MG63 (cell line): Measurements from ENCODE around the gene DEFB132. TPM values are rescaled to one million over a fixed set of nuclear protein-coding genes. Genes with fewer than 3 reads are reported as not detected.
A peak's percentile ranks its signal among the peaks of the same experiment; 100 is the strongest.

Experiments
- DNase-seq: peaks from one replicate; pipeline ENCODE4 v3.0.0-alpha.2; 2020
- H3K27me3 ChIP-seq: fragments of 250-450 bp; sonication (Bioruptor Pico); 2 replicates; pipeline ENCODE4 v1.5.1; 2020; ENCODE audit warnings: mild to moderate bottlenecking, moderate library complexity
- H3K36me3 ChIP-seq: fragments of 250-450 bp; sonication (Bioruptor Pico); 2 replicates; pipeline ENCODE4 v1.5.1; 2020; ENCODE audit warnings: mild to moderate bottlenecking, moderate library complexity
- H3K4me3 ChIP-seq: fragments of 250-450 bp; sonication (Bioruptor Pico); 2 replicates; pipeline ENCODE4 v1.5.1; 2020; ENCODE audit warnings: mild to moderate bottlenecking, moderate library complexity
- H3K9me3 ChIP-seq: fragments of 250-450 bp; sonication (Bioruptor Pico); 2 replicates; pipeline ENCODE4 v1.5.1; 2020; ENCODE audit warnings: mild to moderate bottlenecking, moderate library complexity
- total RNA-seq: library from RNA; depleted of rRNA; stranded (reverse); fragments of >200 nt; shearing (Covaris generic); gene quantifications from 2 replicates; pipeline ENCODE4 v1.2.3, GENCODE V29; 2014; ENCODE audit warnings: low replicate concordance

Gene DEFB132
- total RNA-seq, 1 experiment from 2014 or later: not detected

DNA sequence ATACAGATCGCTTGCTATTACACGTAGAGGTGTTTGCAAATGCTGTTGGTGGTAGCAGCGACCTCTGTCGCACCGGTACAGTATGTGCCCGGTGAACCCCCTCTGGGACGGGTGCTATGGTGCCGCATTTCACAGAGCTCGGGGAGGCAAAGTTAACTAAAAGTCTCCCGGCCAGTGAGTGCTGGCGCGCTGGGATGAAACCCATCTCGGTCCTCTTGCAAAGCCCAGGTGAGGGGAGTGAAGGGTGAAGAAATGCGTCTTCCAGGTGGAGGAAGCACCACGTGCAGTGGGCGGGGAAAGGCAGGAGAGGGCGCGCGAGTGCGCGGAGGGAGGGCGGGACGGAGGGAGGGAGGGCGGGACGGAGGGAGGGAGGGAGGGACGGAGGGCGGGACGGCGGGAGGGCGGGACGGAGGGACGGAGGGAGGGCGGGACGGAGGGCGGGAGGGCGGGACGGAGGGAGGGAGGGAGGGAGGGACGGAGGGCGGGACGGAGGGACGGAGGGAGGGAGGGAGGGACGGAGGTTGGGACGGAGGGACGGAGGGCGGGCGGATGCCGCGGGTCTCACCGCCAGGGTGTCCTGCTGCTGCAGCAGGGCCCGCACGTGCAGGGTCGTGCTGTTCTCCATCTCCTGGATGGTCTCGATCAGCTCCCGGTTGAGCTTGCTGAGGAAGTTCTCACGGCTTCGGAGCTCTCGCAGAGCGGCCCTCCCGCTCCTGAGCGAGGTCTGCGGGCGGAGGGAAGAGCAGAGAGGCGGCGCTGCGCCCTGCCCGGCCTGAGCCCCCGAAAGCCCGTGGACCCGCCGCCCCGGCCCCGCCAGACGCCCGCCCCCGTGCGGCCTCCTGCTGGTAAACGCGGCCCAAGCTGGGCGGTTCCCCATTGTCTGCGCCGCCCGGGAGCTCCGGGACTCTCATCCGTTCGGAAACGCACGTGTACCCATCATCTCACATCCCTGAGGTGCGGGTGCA is 21.4 kb downstream of the DEFB132 start:
- no peak overlapping the region for H3K4me3 ChIP-seq

GRCh38 chr20:284172-284571 is 26.6 kb downstream of the DEFB132 start:
- no peak overlapping the region for H3K4me3 ChIP-seq
- H3K36me3 ChIP-seq: no peaks in the 10 kb centered on the region
- no peaks in the 10 kb centered on the region for H3K27me3 ChIP-seq
- no peaks in the 10 kb centered on the region for H3K9me3 ChIP-seq
- DNase-seq: no peak

More for the DNA sequence above, 21.4 kb downstream of the DEFB132 start:
- DNase-seq: no peak
- H3K9me3 ChIP-seq: no peaks in the 10 kb centered on the region
- H3K36me3 ChIP-seq: no peaks in the 10 kb centered on the region
- H3K27me3 ChIP-seq: no peaks in the 10 kb centered on the region

- Histone ChIP-seq H3K9me3 (no peaks in the 10 kb centered on the region), H3K27me3 (no peaks in the 10 kb centered on the region), H3K36me3 (no peaks in the 10 kb centered on the region), H3K4me3 (no peak overlapping the region)
- no peak for DNase-seq
These were observed 29.0 kb downstream of the DEFB132 start for GRCh38 chr20:286508-286907.

DNA sequence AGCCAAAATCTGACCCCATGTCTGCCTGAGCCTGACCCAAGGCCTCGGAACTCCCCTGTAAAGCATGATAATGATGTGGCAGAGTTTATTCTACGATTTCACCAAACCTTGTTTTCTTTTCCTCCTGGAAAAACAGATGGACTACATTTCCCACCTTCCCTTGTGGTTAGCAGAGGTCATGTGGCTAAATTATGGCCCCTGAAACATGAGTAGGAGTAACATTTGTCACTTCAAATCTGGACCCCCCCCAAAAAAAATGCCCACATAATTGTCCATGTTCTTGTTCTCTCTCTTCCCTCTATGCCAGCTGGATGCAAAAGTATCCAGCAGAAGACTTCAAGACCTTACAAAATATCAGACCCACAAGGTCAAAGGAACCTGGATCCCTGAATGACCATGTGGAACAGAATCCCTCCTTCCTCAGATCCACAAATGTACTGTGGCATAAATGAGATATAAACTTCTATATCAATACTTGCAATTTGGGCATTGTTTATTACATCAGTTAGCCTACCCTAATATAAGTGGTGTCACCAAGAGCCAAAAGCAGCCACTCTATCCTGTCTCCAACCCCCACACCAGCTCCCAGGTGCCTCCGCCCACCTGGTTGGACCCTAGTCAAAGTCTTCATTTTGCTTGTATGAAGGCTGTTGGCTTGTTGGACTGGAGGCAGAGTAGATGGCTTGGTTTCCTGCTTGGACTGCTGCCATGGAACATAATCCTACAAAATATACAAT is 31.6 kb downstream of the DEFB132 start:
- no peak overlapping the region for H3K4me3 ChIP-seq
- H3K27me3 ChIP-seq: no peaks in the 10 kb centered on the region
- no peak for DNase-seq

GRCh38 chr20:289693-290083 is 32.2 kb downstream of the DEFB132 start:
- no peaks in the 10 kb centered on the region for H3K36me3 ChIP-seq
- no peaks in the 10 kb centered on the region for H3K9me3 ChIP-seq
- no peak for DNase-seq
- H3K27me3 ChIP-seq: no peaks in the 10 kb centered on the region
- peak overlapping the region; percentile 62 for H3K4me3 ChIP-seq

More for the DNA sequence above, 31.6 kb downstream of the DEFB132 start:
- H3K9me3 ChIP-seq: no peaks in the 10 kb centered on the region
- H3K36me3 ChIP-seq: no peaks in the 10 kb centered on the region

- no peaks in the 10 kb centered on the region for H3K36me3 ChIP-seq
- DNase-seq: peak; percentile 88
- peak within 1 kb of the TSS; percentile 62 for H3K4me3 ChIP-seq
- H3K9me3 ChIP-seq: no peaks in the 10 kb centered on the region
- no peaks in the 10 kb centered on the region for H3K27me3 ChIP-seq
These were observed 32.7 kb downstream of the DEFB132 start, which contains the start of gene C20orf96 for GRCh38 chr20:290084-290831. TSS of gene C20orf96 (minus strand) at chr20:290750. CDS start at chr20:290610, 140 bp downstream.

DNA sequence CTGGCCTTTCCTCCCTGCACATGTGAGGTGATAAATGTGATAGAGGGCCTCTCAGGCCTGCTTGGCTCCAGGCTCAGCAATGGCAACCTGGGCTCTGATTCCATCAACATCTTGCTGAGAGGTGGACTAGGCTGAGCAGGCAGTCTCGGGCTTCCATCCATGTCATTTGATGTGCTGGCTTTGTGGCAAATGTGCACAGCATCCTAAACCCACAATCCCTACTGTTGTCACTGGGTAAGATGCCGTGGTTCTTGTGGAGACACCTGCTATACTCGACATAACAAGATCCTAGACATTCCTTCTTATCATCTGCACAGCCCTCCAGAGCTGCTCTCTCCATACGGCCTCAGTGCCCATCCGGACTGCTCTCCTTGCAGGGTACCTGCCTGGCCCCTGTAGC is 37.1 kb downstream of the DEFB132 start:
- Histone ChIP-seq H3K4me3 (no peak overlapping the region), H3K36me3 (no peaks in the 10 kb centered on the region; the same call in none of the 2 replicates), H3K27me3 (no peaks in the 10 kb centered on the region), H3K9me3 (no peaks in the 10 kb centered on the region)
- no peak for DNase-seq

- Histone ChIP-seq H3K36me3 (peaks cover 7% of the 10 kb centered on the region), H3K9me3 (no peaks in the 10 kb centered on the region), H3K27me3 (no peaks in the 10 kb centered on the region), H3K4me3 (no peak overlapping the region)
- no peak for DNase-seq
These were observed 38.3 kb downstream of the DEFB132 start for GRCh38 chr20:295804-296203.

GRCh38 chr20:297098-297924 is 39.8 kb downstream of the DEFB132 start, which contains the start of gene ZCCHC3:
TSS of gene ZCCHC3 (plus strand) at chr20:297570. CDS start at chr20:297587, 17 bp downstream.
- H3K9me3 ChIP-seq: no peaks in the 10 kb centered on the region
- no peaks in the 10 kb centered on the region for H3K27me3 ChIP-seq
- peak within 1 kb of the TSS; percentile 65 for H3K4me3 ChIP-seq
- peaks cover 7% of the 10 kb centered on the region for H3K36me3 ChIP-seq
- DNase-seq: peak; percentile 87

GRCh38 chr20:297925-298775 is 40.6 kb downstream of the DEFB132 start:
- Histone ChIP-seq H3K36me3 (peaks cover 7% of the 10 kb centered on the region), H3K4me3 (peak overlapping the region; percentile 65), H3K27me3 (no peaks in the 10 kb centered on the region), H3K9me3 (no peaks in the 10 kb centered on the region)
- peak; percentile 73 for DNase-seq

GRCh38 chr20:298776-299391 is 41.4 kb downstream of the DEFB132 start:
- Histone ChIP-seq H3K36me3 (peaks cover 7% of the 10 kb centered on the region), H3K9me3 (no peaks in the 10 kb centered on the region), H3K27me3 (no peaks in the 10 kb centered on the region), H3K4me3 (peak overlapping the region; percentile 65)
- DNase-seq: no peak

DNA sequence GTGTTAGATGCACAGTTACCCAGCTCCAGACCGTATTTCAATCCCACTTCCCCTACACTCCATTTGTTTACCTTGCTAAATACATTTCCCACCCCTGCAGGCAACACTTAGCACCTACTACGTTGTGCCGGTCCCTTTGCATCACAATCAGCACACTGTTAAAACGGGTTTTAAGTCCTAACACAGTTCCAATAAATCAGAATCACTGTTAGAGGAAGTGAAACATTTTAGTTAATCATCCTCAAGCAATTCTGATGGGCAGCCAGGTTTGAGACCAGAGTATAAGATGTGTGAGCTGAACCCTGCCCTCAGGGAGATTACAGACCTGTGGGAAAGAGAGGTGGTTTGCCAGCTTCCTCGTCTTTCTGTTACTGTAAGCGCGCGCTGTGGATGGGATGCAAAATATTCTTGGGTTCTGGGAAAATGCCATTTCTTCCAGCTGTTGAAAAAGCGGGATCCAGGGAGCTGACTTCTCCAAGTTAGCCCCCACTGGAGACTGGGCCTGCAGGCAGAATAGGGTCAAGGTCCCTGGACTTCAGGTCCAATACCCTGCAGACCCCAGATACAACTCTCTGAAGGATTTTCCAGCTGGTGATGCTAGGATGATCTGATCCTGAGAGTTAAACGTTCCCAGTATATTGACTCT is 42.9 kb downstream of the DEFB132 start:
- DNase-seq: no peak
- Histone ChIP-seq H3K36me3 (peaks cover 7% of the 10 kb centered on the region), H3K9me3 (no peaks in the 10 kb centered on the region), H3K27me3 (no peaks in the 10 kb centered on the region), H3K4me3 (no peak overlapping the region)

- no peaks in the 10 kb centered on the region for H3K27me3 ChIP-seq
- no peak overlapping the region for H3K4me3 ChIP-seq
- peaks cover 7% of the 10 kb centered on the region for H3K36me3 ChIP-seq
- no peaks in the 10 kb centered on the region for H3K9me3 ChIP-seq
- DNase-seq: no peak
These were observed 44.6 kb downstream of the DEFB132 start for GRCh38 chr20:301886-302848.
